Nephron (organoid): ENCODE results near the gene STARD10.

ENCODE experiments used
- H3K27ac Mint-ChIP-seq, 3 experiments: 2 replicates each; pipeline ENCODE4 v1.8.0; 2020; ENCODE audit warnings: mixed read lengths in 3 of 3, mild to moderate bottlenecking in 2 of 3, moderate library complexity in 1 of 3
- H3K27me3 Mint-ChIP-seq: 2 replicates; pipeline ENCODE4 v1.8.0; 2021; ENCODE audit warnings: low read depth, mild to moderate bottlenecking, moderate library complexity, mixed read lengths
- H3K36me3 Mint-ChIP-seq: 2 replicates; pipeline ENCODE4 v1.8.0; 2020; ENCODE audit warnings: low read depth, mixed read lengths
- H3K4me1 Mint-ChIP-seq: 2 replicates; pipeline ENCODE4 v1.8.0; 2020; ENCODE audit warnings: mixed read lengths
- H3K4me3 Mint-ChIP-seq, 3 experiments: 2 replicates each; pipeline ENCODE4 v1.8.0; 2020; ENCODE audit warnings: mild to moderate bottlenecking in 3 of 3, mixed read lengths in 3 of 3, moderate library complexity in 2 of 3
- H3K9me3 Mint-ChIP-seq: 2 replicates; pipeline ENCODE4 v1.8.0; 2020; ENCODE audit warnings: mixed read lengths
- CTCF ChIP-seq, 3 experiments: fragments of 200-600 bp; sonication (generic); IDR thresholded peaks; one replicate each; pipeline ENCODE4 v1.5.0; 2021; ENCODE audit warnings: antibody characterized with exemption in 3 of 3; ENCODE audit not compliant: unreplicated experiment in 3 of 3

STARD10 gene

GRCh38 chr11:72719551-72719950 is 74.3 kb downstream of the STARD10 start:
- Mint-ChIP-seq H3K27me3 (no peaks in the 10 kb centered on the region), H3K36me3 (peaks cover 4% of the 10 kb centered on the region), H3K4me1 (peaks cover 59% of the 10 kb centered on the region), H3K27ac (peak overlapping the region; percentile 19 to 99 (median 97)), H3K4me3 (peak overlapping the region; percentile 53 to 89 (median 88)), H3K9me3 (no peaks in the 10 kb centered on the region)
- no peak for TF ChIP-seq CTCF (IDR thresholded peaks at IDR 0.05; ENCODE audit: unreplicated experiment in 3 of 3)

GRCh38 chr11:72719144-72719543 is 74.7 kb downstream of the STARD10 start:
- H3K4me1 Mint-ChIP-seq, result peaks cover 63% of the 10 kb centered on the region
- peak overlapping the region in 2 of 3 experiments; percentile 97 to 99 for H3K27ac Mint-ChIP-seq
- peak overlapping the region; percentile 53 to 89 (median 88) for H3K4me3 Mint-ChIP-seq
- no peaks in the 10 kb centered on the region for H3K9me3 Mint-ChIP-seq
- peaks cover 8% of the 10 kb centered on the region for H3K36me3 Mint-ChIP-seq
- H3K27me3 Mint-ChIP-seq, result no peaks in the 10 kb centered on the region
- TF ChIP-seq CTCF (IDR thresholded peaks at IDR 0.05; ENCODE audit: unreplicated experiment in 3 of 3), result no peak

- Mint-ChIP-seq H3K9me3 (no peaks in the 10 kb centered on the region), H3K4me3 (no peak overlapping the region), H3K4me1 (peaks cover 63% of the 10 kb centered on the region), H3K27me3 (no peaks in the 10 kb centered on the region), H3K27ac (peak overlapping the region in 1 of 3 experiments; percentile 54), H3K36me3 (peaks cover 8% of the 10 kb centered on the region)
- TF ChIP-seq CTCF (IDR thresholded peaks at IDR 0.05; ENCODE audit: unreplicated experiment in 3 of 3), result no peak
These were observed 75.7 kb downstream of the STARD10 start for GRCh38 chr11:72718101-72718501.

GRCh38 chr11:72716788-72717435 is 76.9 kb downstream of the STARD10 start:
- TF ChIP-seq CTCF (IDR thresholded peaks at IDR 0.05; ENCODE audit: unreplicated experiment in 3 of 3), result no peak
- Mint-ChIP-seq H3K4me3 (no peak overlapping the region), H3K27ac (peak overlapping the region in 2 of 3 experiments; percentile 61 to 81), H3K9me3 (no peaks in the 10 kb centered on the region), H3K36me3 (peaks cover 12% of the 10 kb centered on the region), H3K4me1 (peaks cover 62% of the 10 kb centered on the region), H3K27me3 (no peaks in the 10 kb centered on the region)

- no peaks in the 10 kb centered on the region for H3K9me3 Mint-ChIP-seq
- no peak for TF ChIP-seq CTCF (IDR thresholded peaks at IDR 0.05; ENCODE audit: unreplicated experiment in 3 of 3)
- peaks cover 58% of the 10 kb centered on the region for H3K4me1 Mint-ChIP-seq
- peaks cover 13% of the 10 kb centered on the region for H3K36me3 Mint-ChIP-seq
- H3K4me3 Mint-ChIP-seq, result peak overlapping the region in 1 of 3 experiments; percentile 64
- H3K27me3 Mint-ChIP-seq, result no peaks in the 10 kb centered on the region
- H3K27ac Mint-ChIP-seq, result peak overlapping the region; percentile 61 to 82 (median 81)
These were observed 77.6 kb downstream of the STARD10 start for GRCh38 chr11:72716290-72716689.

GRCh38 chr11:72712841-72713240 is 81.0 kb downstream of the STARD10 start:
- no peak for TF ChIP-seq CTCF (IDR thresholded peaks at IDR 0.05; ENCODE audit: unreplicated experiment in 3 of 3)
- peak overlapping the region in 2 of 3 experiments; percentile 3 to 16 for H3K4me3 Mint-ChIP-seq
- H3K9me3 Mint-ChIP-seq, result no peaks in the 10 kb centered on the region
- H3K4me1 Mint-ChIP-seq, result peaks cover 31% of the 10 kb centered on the region
- H3K36me3 Mint-ChIP-seq, result peaks cover 43% of the 10 kb centered on the region
- H3K27ac Mint-ChIP-seq, result peak overlapping the region; percentile 44 to 75 (median 71)
- no peaks in the 10 kb centered on the region for H3K27me3 Mint-ChIP-seq
